SK-N-SH (cell line): ENCODE results near the gene MRPL10.

Source experiments
- CTCF ChIP-seq: fragments of 200-600 bp; sonication (generic); IDR thresholded peaks from 2 replicates; pipeline ENCODE4 v1.6.1; 2017; ENCODE audit warnings: antibody characterized with exemption, mild to moderate bottlenecking, moderate library complexity
- EZH2phosphoT487 ChIP-seq: fragments of 200-600 bp; sonication (generic); IDR thresholded peaks from 2 replicates; pipeline ENCODE4 v1.6.1; 2017; ENCODE audit warnings: low read depth, mixed run types, mild to moderate bottlenecking, antibody characterized with exemption, moderate library complexity, borderline replicate concordance
- MAX ChIP-seq: IDR thresholded peaks from 2 replicates; pipeline ENCODE4 v1.4.0; 2012; ENCODE audit warnings: low read depth
- MXI1 ChIP-seq: IDR thresholded peaks from 2 replicates; pipeline ENCODE4 v1.6.1; 2012; ENCODE audit warnings: mild to moderate bottlenecking, low read depth, low read length, improper control_type of control experiment
- RAD21 ChIP-seq: IDR thresholded peaks from 2 replicates; pipeline ENCODE4 v1.6.1; 2012; ENCODE audit warnings: mild to moderate bottlenecking, low read length
- REST ChIP-seq: IDR thresholded peaks from 2 replicates; pipeline ENCODE4 v1.6.1; 2012; ENCODE audit warnings: mild to moderate bottlenecking, low read depth, low read length, moderate library complexity
- YY1 ChIP-seq: IDR thresholded peaks from 2 replicates; pipeline ENCODE4 v1.4.0; 2012; ENCODE audit warnings: low read depth, mild to moderate bottlenecking
- ZBTB33 ChIP-seq: IDR thresholded peaks from 2 replicates; pipeline ENCODE4 v1.4.0; 2012; ENCODE audit warnings: low read depth, borderline replicate concordance

GRCh38 chr17:47860386-47860785, 29.0 kb upstream of the MRPL10 start:
- no peak for TF ChIP-seq MAX
- no peak for TF ChIP-seq CTCF
- TF ChIP-seq ZBTB33 = no peak
- no peak for TF ChIP-seq YY1
- TF ChIP-seq REST = no peak
- TF ChIP-seq EZH2phosphoT487 = no peak
- no peak for TF ChIP-seq RAD21
- no peak for TF ChIP-seq MXI1
